Measurements from ENCODE around the gene SLC35C1. TPM values are rescaled to one million over a fixed set of nuclear protein-coding genes. Genes with fewer than 3 reads are reported as not detected.
"Not testable (repeated sequence)": the region's sequence is repeated elsewhere in the genome, so short reads cannot be mapped to it uniquely, and the experiment has no call there.

The SLC35C1 gene
- total RNA-seq, 1 donor from 2014 or later = 6.4 TPM

GRCh38 chr11:45810431-45811108 lies 5.6 kb downstream of the SLC35C1 start:
- DNase-seq (ENCODE audit: low read depth) = no peak

- DNase-seq (ENCODE audit: low read depth) = no peak
These were observed 6.1 kb downstream of the SLC35C1 start for GRCh38 chr11:45811109-45811435.

- DNase-seq (ENCODE audit: low read depth) = no peak
These were observed 6.8 kb downstream of the SLC35C1 start for GRCh38 chr11:45811571-45812290.

GRCh38 chr11:45812581-45813548 lies 7.9 kb downstream of the SLC35C1 start:
- no peak for DNase-seq (ENCODE audit: low read depth)

GRCh38 chr11:45815747-45816146 lies 10.8 kb downstream of the SLC35C1 start:
- peak; percentile 23 for DNase-seq (ENCODE audit: low read depth)

GRCh38 chr11:45816614-45817013 lies 11.7 kb downstream of the SLC35C1 start:
- DNase-seq (ENCODE audit: low read depth) = no peak

- no peak for DNase-seq (ENCODE audit: low read depth)
These were observed 12.2 kb downstream of the SLC35C1 start for GRCh38 chr11:45817191-45817590.

GRCh38 chr11:45818961-45819605 lies 14.1 kb downstream of the SLC35C1 start:
- DNase-seq (ENCODE audit: low read depth) = peak; percentile 19

- no peak for DNase-seq (ENCODE audit: low read depth)
These were observed 15.4 kb downstream of the SLC35C1 start for GRCh38 chr11:45820211-45820857.

- not testable (repeated sequence) for DNase-seq (ENCODE audit: low read depth)
These were observed 21.5 kb downstream of the SLC35C1 start for GRCh38 chr11:45826492-45826891.

GRCh38 chr11:45827123-45827522 lies 22.2 kb downstream of the SLC35C1 start:
- no peak for DNase-seq (ENCODE audit: low read depth)

- DNase-seq (ENCODE audit: low read depth) = no peak
These were observed 24.0 kb downstream of the SLC35C1 start for GRCh38 chr11:45828996-45829395.

GRCh38 chr11:45830596-45830995 lies 25.6 kb downstream of the SLC35C1 start:
- DNase-seq (ENCODE audit: low read depth) = no peak

GRCh38 chr11:45832811-45833441 lies 28.0 kb downstream of the SLC35C1 start:
- no peak for DNase-seq (ENCODE audit: low read depth)

- DNase-seq (ENCODE audit: low read depth) = no peak
These were observed 28.8 kb downstream of the SLC35C1 start for GRCh38 chr11:45833761-45834160.

- no peak for DNase-seq (ENCODE audit: low read depth)
These were observed 29.4 kb downstream of the SLC35C1 start for GRCh38 chr11:45834298-45834756.

GRCh38 chr11:45839204-45839603 lies 34.3 kb downstream of the SLC35C1 start:
- no peak for DNase-seq (ENCODE audit: low read depth)

- not testable (repeated sequence) for DNase-seq (ENCODE audit: low read depth)
These were observed 35.3 kb downstream of the SLC35C1 start for GRCh38 chr11:45840251-45840650.

GRCh38 chr11:45843158-45843924 lies 38.4 kb downstream of the SLC35C1 start:
- peak; percentile 90 for DNase-seq (ENCODE audit: low read depth)

All from myocyte (in vitro differentiated cells).